Measurements from ENCODE around the gene ZNF185.

The ZNF185 gene

GRCh38 chrX:152876931-152877840 lies 20.7 kb upstream of the ZNF185 start:
- Histone ChIP-seq H3K9me3 (ENCODE audit: insufficient read depth, low read depth, low read length) (no peaks in the 10 kb centered on the region), H3K36me3 (ENCODE audit: insufficient read depth, low read length) (no peaks in the 10 kb centered on the region), H3K27ac (ENCODE audit: low read depth, low read length) (no peak overlapping the region), H3K9ac (ENCODE audit: low read depth, low read length) (no peak overlapping the region), H3K27me3 (ENCODE audit: insufficient read depth, low read length) (no peaks in the 10 kb centered on the region), H3K4me1 (ENCODE audit: insufficient read depth, low read length) (no peaks in the 10 kb centered on the region), H3K4me3 (ENCODE audit: low read length) (no peak overlapping the region)
- 93% methylated on average over 10 of the region's 10 CpGs for WGBS

GRCh38 chrX:152878976-152879755 lies 18.7 kb upstream of the ZNF185 start:
- Histone ChIP-seq H3K27ac (ENCODE audit: low read depth, low read length) (no peak overlapping the region), H3K4me3 (ENCODE audit: low read length) (no peak overlapping the region), H3K4me1 (ENCODE audit: insufficient read depth, low read length) (no peaks in the 10 kb centered on the region), H3K36me3 (ENCODE audit: insufficient read depth, low read length) (no peaks in the 10 kb centered on the region), H3K9ac (ENCODE audit: low read depth, low read length) (no peak overlapping the region), H3K9me3 (ENCODE audit: insufficient read depth, low read depth, low read length) (no peaks in the 10 kb centered on the region), H3K27me3 (ENCODE audit: insufficient read depth, low read length) (no peaks in the 10 kb centered on the region)
- 89% methylated on average over 15 of the region's 16 CpGs for WGBS

GRCh38 chrX:152881289-152881688 lies 16.6 kb upstream of the ZNF185 start:
- no peak overlapping the region for H3K27ac ChIP-seq (ENCODE audit: low read depth, low read length)
- no peaks in the 10 kb centered on the region for H3K27me3 ChIP-seq (ENCODE audit: insufficient read depth, low read length)
- no peaks in the 10 kb centered on the region for H3K4me1 ChIP-seq (ENCODE audit: insufficient read depth, low read length)
- H3K4me3 ChIP-seq (ENCODE audit: low read length), result no peak overlapping the region
- no peaks in the 10 kb centered on the region for H3K36me3 ChIP-seq (ENCODE audit: insufficient read depth, low read length)
- no peaks in the 10 kb centered on the region for H3K9me3 ChIP-seq (ENCODE audit: insufficient read depth, low read depth, low read length)
- WGBS, result 100% methylated on average over 1 of the region's 2 CpGs
- H3K9ac ChIP-seq (ENCODE audit: low read depth, low read length), result no peak overlapping the region

GRCh38 chrX:152884171-152884570 lies 13.7 kb upstream of the ZNF185 start:
- Histone ChIP-seq H3K27me3 (ENCODE audit: insufficient read depth, low read length) (peaks cover 3% of the 10 kb centered on the region; the same call in 1 of the 2 replicates), H3K27ac (ENCODE audit: low read depth, low read length) (no peak overlapping the region)
- 52% methylated on average over 6 of the region's 6 CpGs for WGBS

GRCh38 chrX:152886716-152887115 lies 11.2 kb upstream of the ZNF185 start:
- no peaks in the 10 kb centered on the region for H3K9me3 ChIP-seq (ENCODE audit: insufficient read depth, low read depth, low read length)
- no peak overlapping the region for H3K4me3 ChIP-seq (ENCODE audit: low read length)
- WGBS, result 70% methylated on average over 2 of the region's 3 CpGs
- H3K4me1 ChIP-seq (ENCODE audit: insufficient read depth, low read length), result peaks cover 13% of the 10 kb centered on the region; the same call in 1 of the 2 replicates
- H3K27ac ChIP-seq (ENCODE audit: low read depth, low read length), result no peak overlapping the region
- H3K36me3 ChIP-seq (ENCODE audit: insufficient read depth, low read length), result no peaks in the 10 kb centered on the region
- peaks cover 5% of the 10 kb centered on the region for H3K27me3 ChIP-seq (ENCODE audit: insufficient read depth, low read length)
- H3K9ac ChIP-seq (ENCODE audit: low read depth, low read length), result no peak overlapping the region

More at GRCh38 chrX:152884171-152884570, 13.7 kb upstream of the ZNF185 start:
- Histone ChIP-seq H3K4me1 (ENCODE audit: insufficient read depth, low read length) (peaks cover 9% of the 10 kb centered on the region; the same call in 1 of the 2 replicates), H3K9ac (ENCODE audit: low read depth, low read length) (no peak overlapping the region), H3K9me3 (ENCODE audit: insufficient read depth, low read depth, low read length) (no peaks in the 10 kb centered on the region), H3K4me3 (ENCODE audit: low read length) (no peak overlapping the region), H3K36me3 (ENCODE audit: insufficient read depth, low read length) (no peaks in the 10 kb centered on the region)

- H3K36me3 ChIP-seq (ENCODE audit: insufficient read depth, low read length), result no peaks in the 10 kb centered on the region
- H3K4me3 ChIP-seq (ENCODE audit: low read length), result no peak overlapping the region
- H3K9ac ChIP-seq (ENCODE audit: low read depth, low read length), result no peak overlapping the region
- peaks cover 35% of the 10 kb centered on the region for H3K4me1 ChIP-seq (ENCODE audit: insufficient read depth, low read length)
- peaks cover 5% of the 10 kb centered on the region for H3K27me3 ChIP-seq (ENCODE audit: insufficient read depth, low read length)
- H3K9me3 ChIP-seq (ENCODE audit: insufficient read depth, low read depth, low read length), result no peaks in the 10 kb centered on the region
- no peak overlapping the region for H3K27ac ChIP-seq (ENCODE audit: low read depth, low read length)
- 92% methylated on average over 4 of the region's 4 CpGs for WGBS
Observed at GRCh38 chrX:152892499-152892898, 5.4 kb upstream of the ZNF185 start.

- Histone ChIP-seq H3K9ac (ENCODE audit: low read depth, low read length) (no peak overlapping the region), H3K36me3 (ENCODE audit: insufficient read depth, low read length) (no peaks in the 10 kb centered on the region), H3K4me3 (ENCODE audit: low read length) (no peak overlapping the region), H3K27me3 (ENCODE audit: insufficient read depth, low read length) (peaks cover 4% of the 10 kb centered on the region), H3K4me1 (ENCODE audit: insufficient read depth, low read length) (peaks cover 32% of the 10 kb centered on the region), H3K9me3 (ENCODE audit: insufficient read depth, low read depth, low read length) (no peaks in the 10 kb centered on the region), H3K27ac (ENCODE audit: low read depth, low read length) (no peak overlapping the region)
- WGBS, result 66% methylated on average over 17 of the region's 22 CpGs
Observed at GRCh38 chrX:152892999-152893891, 4.6 kb upstream of the ZNF185 start.

- no peaks in the 10 kb centered on the region for H3K9me3 ChIP-seq (ENCODE audit: insufficient read depth, low read depth, low read length)
- WGBS, result 81% methylated on average over 9 of the region's 9 CpGs
- no peaks in the 10 kb centered on the region for H3K36me3 ChIP-seq (ENCODE audit: insufficient read depth, low read length)
- H3K4me1 ChIP-seq (ENCODE audit: insufficient read depth, low read length), result peaks cover 27% of the 10 kb centered on the region
- H3K9ac ChIP-seq (ENCODE audit: low read depth, low read length), result no peak overlapping the region
- H3K27me3 ChIP-seq (ENCODE audit: insufficient read depth, low read length), result peaks cover 2% of the 10 kb centered on the region; the same call in 1 of the 2 replicates
- H3K4me3 ChIP-seq (ENCODE audit: low read length), result no peak overlapping the region
- H3K27ac ChIP-seq (ENCODE audit: low read depth, low read length), result no peak overlapping the region
Observed at GRCh38 chrX:152893980-152894610, 3.8 kb upstream of the ZNF185 start.

- Histone ChIP-seq H3K27ac (ENCODE audit: low read depth, low read length) (no peak overlapping the region), H3K27me3 (ENCODE audit: insufficient read depth, low read length) (peaks cover 2% of the 10 kb centered on the region; the same call in 1 of the 2 replicates), H3K4me3 (ENCODE audit: low read length) (no peak overlapping the region), H3K4me1 (ENCODE audit: insufficient read depth, low read length) (peaks cover 22% of the 10 kb centered on the region), H3K9me3 (ENCODE audit: insufficient read depth, low read depth, low read length) (no peaks in the 10 kb centered on the region), H3K36me3 (ENCODE audit: insufficient read depth, low read length) (no peaks in the 10 kb centered on the region), H3K9ac (ENCODE audit: low read depth, low read length) (no peak overlapping the region)
- WGBS, result 89% methylated on average over 3 of the region's 3 CpGs
Observed at GRCh38 chrX:152895121-152895520, 2.7 kb upstream of the ZNF185 start.

GRCh38 chrX:152895724-152896420 lies 2.0 kb upstream of the ZNF185 start:
- Histone ChIP-seq H3K4me1 (ENCODE audit: insufficient read depth, low read length) (peaks cover 22% of the 10 kb centered on the region), H3K36me3 (ENCODE audit: insufficient read depth, low read length) (no peaks in the 10 kb centered on the region), H3K27ac (ENCODE audit: low read depth, low read length) (no peak overlapping the region), H3K27me3 (ENCODE audit: insufficient read depth, low read length) (no peaks in the 10 kb centered on the region; the same call in 1 of the 2 replicates), H3K4me3 (ENCODE audit: low read length) (no peak overlapping the region), H3K9ac (ENCODE audit: low read depth, low read length) (no peak overlapping the region), H3K9me3 (ENCODE audit: insufficient read depth, low read depth, low read length) (no peaks in the 10 kb centered on the region)
- 92% methylated on average over 8 of the region's 8 CpGs for WGBS
